Measurements from ENCODE around the gene LRRC2.

DNA sequence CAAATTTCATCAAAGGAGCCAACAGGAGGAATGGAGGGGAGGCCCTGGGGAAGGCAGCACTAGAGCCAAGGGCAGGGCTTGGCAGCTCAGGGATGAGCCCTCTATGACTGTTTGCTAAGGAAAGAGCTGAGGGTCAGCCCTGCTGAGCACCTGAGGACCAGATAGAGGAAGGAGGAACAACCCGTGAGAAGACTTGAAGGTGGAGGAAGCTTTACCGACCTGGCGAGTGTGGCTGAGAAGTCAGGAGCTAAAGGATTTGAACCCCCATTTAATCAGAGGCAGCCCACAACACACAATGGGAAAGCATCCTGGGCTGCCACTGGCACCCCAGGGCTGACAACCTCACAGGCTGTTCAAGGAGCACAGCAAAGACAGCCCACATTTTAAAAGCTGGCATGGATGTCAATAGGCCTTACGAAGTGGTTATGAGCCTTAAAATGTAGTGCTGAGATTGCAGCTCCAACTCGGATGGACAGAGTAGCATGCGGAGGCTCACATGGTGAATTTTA lies 20.7 kb upstream of the LRRC2 start:
- TF ChIP-seq, protein P1, sequence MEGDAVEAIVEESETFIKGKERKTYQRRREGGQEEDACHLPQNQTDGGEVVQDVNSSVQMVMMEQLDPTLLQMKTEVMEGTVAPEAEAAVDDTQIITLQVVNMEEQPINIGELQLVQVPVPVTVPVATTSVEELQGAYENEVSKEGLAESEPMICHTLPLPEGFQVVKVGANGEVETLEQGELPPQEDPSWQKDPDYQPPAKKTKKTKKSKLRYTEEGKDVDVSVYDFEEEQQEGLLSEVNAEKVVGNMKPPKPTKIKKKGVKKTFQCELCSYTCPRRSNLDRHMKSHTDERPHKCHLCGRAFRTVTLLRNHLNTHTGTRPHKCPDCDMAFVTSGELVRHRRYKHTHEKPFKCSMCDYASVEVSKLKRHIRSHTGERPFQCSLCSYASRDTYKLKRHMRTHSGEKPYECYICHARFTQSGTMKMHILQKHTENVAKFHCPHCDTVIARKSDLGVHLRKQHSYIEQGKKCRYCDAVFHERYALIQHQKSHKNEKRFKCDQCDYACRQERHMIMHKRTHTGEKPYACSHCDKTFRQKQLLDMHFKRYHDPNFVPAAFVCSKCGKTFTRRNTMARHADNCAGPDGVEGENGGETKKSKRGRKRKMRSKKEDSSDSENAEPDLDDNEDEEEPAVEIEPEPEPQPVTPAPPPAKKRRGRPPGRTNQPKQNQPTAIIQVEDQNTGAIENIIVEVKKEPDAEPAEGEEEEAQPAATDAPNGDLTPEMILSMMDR (IDR thresholded peaks at IDR 0.05): no peak
- no peak for TF ChIP-seq EP300 (IDR thresholded peaks at IDR 0.05)
- no peak for TF ChIP-seq POLR2A (IDR thresholded peaks at IDR 0.05; ENCODE audit: low read depth)
- no peak for TF ChIP-seq POLR2AphosphoS5 (IDR thresholded peaks at IDR 0.05)

Data from esophagus muscularis mucosa (tissue), 4 donors.